Upper lobe of left lung (tissue), 6 donors: ENCODE results near the gene PHF11. TPM values are rescaled to one million over a fixed set of nuclear protein-coding genes. Genes with fewer than 3 reads are reported as not detected.
A peak's percentile ranks its signal among the peaks of the same experiment; 100 is the strongest.

Experiments
- ATAC-seq, 2 donors: fragments of 200-7000 bp; cut with Tn5 transposase; one replicate each; pipeline ENCODE4 v1.9.1; 2022; ENCODE audit warnings: mild to moderate bottlenecking in 2 of 2, moderate library complexity in 2 of 2; ENCODE audit not compliant: low FRiP score in 2 of 2
- DNase-seq, 2 donors: peaks; one replicate each; pipeline ENCODE4 v3.0.0-alpha.2; 2019 to 2020
- H3K27ac ChIP-seq, 4 donors: fragments of 200-600 bp; sonication (generic); one replicate each; pipeline ENCODE4 v1.5.1; 2016 to 2019
- H3K27me3 ChIP-seq, 4 donors: fragments of 200-600 bp; sonication (generic); one replicate each; pipeline ENCODE4 v1.5.1; 2017 to 2019
- H3K36me3 ChIP-seq, 4 donors: fragments of 200-600 bp; sonication (generic); one replicate each; pipeline ENCODE4 v1.5.1; 2016 to 2019
- H3K4me1 ChIP-seq, 4 donors: fragments of 200-600 bp; sonication (generic); one replicate each; pipeline ENCODE4 v1.5.1; 2018 to 2019
- H3K4me3 ChIP-seq, 4 donors: fragments of 200-600 bp; sonication (generic); one replicate each; pipeline ENCODE4 v1.5.1; 2017 to 2019; ENCODE audit warnings: mild to moderate bottlenecking in 2 of 4, moderate library complexity in 1 of 4
- H3K9me3 ChIP-seq, 4 donors: fragments of 200-600 bp; sonication (generic); one replicate each; pipeline ENCODE4 v1.5.1; 2018 to 2019
- CTCF ChIP-seq, 6 experiments: fragments of 450-650 bp in 4 of 6; fragments of 200-600 bp in 2 of 6; sonication (generic) in 2 of 6; IDR thresholded peaks; one replicate each; pipeline ENCODE4 v1.5.1; 2016 to 2019; ENCODE audit warnings: antibody characterized with exemption in 6 of 6
- EP300 ChIP-seq, 4 donors: sonication (generic); formaldehyde crosslinking; IDR thresholded peaks; one replicate each; pipeline ENCODE4 v1.5.1; 2017; ENCODE audit warnings: antibody characterized with exemption in 4 of 4, control low read depth in 2 of 4
- POLR2A ChIP-seq, 4 donors: fragments of 450-650 bp; IDR thresholded peaks; one replicate each; pipeline ENCODE4 v1.5.1; 2016 to 2017; ENCODE audit warnings: antibody characterized with exemption in 4 of 4, mild to moderate bottlenecking in 2 of 4
- POLR2AphosphoS5 ChIP-seq, 2 donors: sonication (generic); formaldehyde crosslinking; IDR thresholded peaks; one replicate each; pipeline ENCODE4 v1.5.1; 2017; ENCODE audit warnings: antibody characterized with exemption in 2 of 2
- WGBS, 2 donors: methylation state at CpG; one replicate each; pipeline ENCODE4 v1.1.5; 2017 to 2018; 5-methylcytosine and 5-hydroxymethylcytosine counted together
- total RNA-seq, 6 donors: library from RNA; depleted of rRNA in 4 of 6; stranded (reverse); fragments of >200 nt in 4 of 6; gene quantifications; one replicate each; pipeline versions ENCODE4 v1.1.0 to v1.2.1, GENCODE V29; 2016 to 2021
- donor health status: DM: no; HTN: no; CAD: no; lungs with moderate emphysema.
- donor health status: DM: no; HTN: yes; CAD: no; lungs with severe emphysema.

Gene PHF11
- total RNA-seq, 6 donors from 2014 or later = 27.1 to 89.1 (median 39.3) TPM

- DNase-seq (no peak), ATAC-seq (peak in 1 of 2 donors; percentile 24)
- peaks cover 0 to 21% (median 4%) of the 10 kb centered on the region in 4 donors for H3K36me3 ChIP-seq
- H3K9me3 ChIP-seq = no peaks in the 10 kb centered on the region
- H3K4me1 ChIP-seq = peaks cover 0 to 4% (median 0%) of the 10 kb centered on the region in 4 donors
- TF ChIP-seq EP300 (IDR thresholded peaks at IDR 0.05) (no peak), POLR2AphosphoS5 (IDR thresholded peaks at IDR 0.05) (no peak), CTCF (IDR thresholded peaks at IDR 0.05) (no peak), POLR2A (IDR thresholded peaks at IDR 0.05) (no peak)
- no peak overlapping the region for H3K4me3 ChIP-seq
- H3K27me3 ChIP-seq = no peaks in the 10 kb centered on the region
- WGBS, 2 donors = 73 to 77% methylated on average over 2 of the region's 2 CpGs
- peak overlapping the region in 1 of 4 donors; percentile 6 for H3K27ac ChIP-seq
Measured at GRCh38 chr13:49538404-49538803, 42.7 kb downstream of the PHF11 start.

- WGBS, 2 donors = 72 to 73% methylated on average over 5 of the region's 5 CpGs
- TF ChIP-seq POLR2A (IDR thresholded peaks at IDR 0.05) (no peak), EP300 (IDR thresholded peaks at IDR 0.05) (no peak), POLR2AphosphoS5 (IDR thresholded peaks at IDR 0.05) (no peak), CTCF (IDR thresholded peaks at IDR 0.05) (no peak)
- peak overlapping the region in 1 of 4 donors; percentile 6 for H3K27ac ChIP-seq
- ATAC-seq (no peak), DNase-seq (no peak)
- H3K27me3 ChIP-seq = no peaks in the 10 kb centered on the region
- H3K4me3 ChIP-seq = no peak overlapping the region
- H3K4me1 ChIP-seq = peaks cover 0 to 4% (median 0%) of the 10 kb centered on the region in 4 donors
- no peaks in the 10 kb centered on the region for H3K9me3 ChIP-seq
- peaks cover 0 to 22% (median 12%) of the 10 kb centered on the region in 4 donors for H3K36me3 ChIP-seq
Measured at GRCh38 chr13:49539313-49539712, 43.6 kb downstream of the PHF11 start.

- Histone ChIP-seq H3K4me1 (peaks cover 0 to 4% (median 0%) of the 10 kb centered on the region in 4 donors), H3K27ac (peak overlapping the region in 2 of 4 donors; percentile 14 to 41), H3K9me3 (no peaks in the 10 kb centered on the region), H3K4me3 (no peak overlapping the region), H3K36me3 (peaks cover 0 to 26% (median 13%) of the 10 kb centered on the region in 4 donors), H3K27me3 (no peaks in the 10 kb centered on the region)
- TF ChIP-seq POLR2AphosphoS5 (IDR thresholded peaks at IDR 0.05) (no peak), POLR2A (IDR thresholded peaks at IDR 0.05) (no peak), EP300 (IDR thresholded peaks at IDR 0.05) (no peak), CTCF (IDR thresholded peaks at IDR 0.05) (no peak)
- DNase-seq (no peak), ATAC-seq (no peak)
- WGBS, 2 donors = 80 to 91% methylated on average over 3 of the region's 3 CpGs
Measured at GRCh38 chr13:49539746-49540145, 44.0 kb downstream of the PHF11 start.

- TF ChIP-seq POLR2A (IDR thresholded peaks at IDR 0.05) (no peak), POLR2AphosphoS5 (IDR thresholded peaks at IDR 0.05) (no peak), EP300 (IDR thresholded peaks at IDR 0.05) (no peak), CTCF (IDR thresholded peaks at IDR 0.05) (no peak)
- Histone ChIP-seq H3K4me3 (peak overlapping the region in 1 of 4 donors; percentile 25), H3K4me1 (peaks cover 0 to 4% (median 0%) of the 10 kb centered on the region in 4 donors), H3K27me3 (no peaks in the 10 kb centered on the region), H3K36me3 (peaks cover 0 to 27% (median 14%) of the 10 kb centered on the region in 4 donors), H3K9me3 (no peaks in the 10 kb centered on the region), H3K27ac (peak overlapping the region in 2 of 4 donors; percentile 14 to 41)
- ATAC-seq = no peak
- WGBS, 2 donors = 41 to 47% methylated on average over 7 of the region's 7 CpGs
- DNase-seq = no peak
Measured at GRCh38 chr13:49540552-49540951, 44.8 kb downstream of the PHF11 start.

GRCh38 chr13:49543656-49544055 is 47.9 kb downstream of the PHF11 start:
- no peak for ATAC-seq
- no peak for TF ChIP-seq POLR2AphosphoS5 (IDR thresholded peaks at IDR 0.05)
- peaks cover 6 to 41% (median 29%) of the 10 kb centered on the region in 4 donors for H3K36me3 ChIP-seq

More at GRCh38 chr13:49543656-49544055, 47.9 kb downstream of the PHF11 start:
- Histone ChIP-seq H3K4me1 (peaks cover 0 to 4% (median 0%) of the 10 kb centered on the region in 4 donors), H3K4me3 (no peak overlapping the region), H3K27me3 (no peaks in the 10 kb centered on the region), H3K9me3 (no peaks in the 10 kb centered on the region), H3K27ac (no peak overlapping the region)
- 96 to 97% methylated on average over 3 of the region's 3 CpGs for WGBS, 2 donors
- DNase-seq = no peak
